SK-N-SH (cell line): Measurements from ENCODE around the gene SIRT2.
A peak's percentile ranks its signal among the peaks of the same experiment; 100 is the strongest.

Experiments
- EZH2phosphoT487 ChIP-seq: fragments of 200-600 bp; sonication (generic); IDR thresholded peaks from 2 replicates; pipeline ENCODE4 v1.6.1; 2017; ENCODE audit warnings: low read depth, mixed run types, mild to moderate bottlenecking, antibody characterized with exemption, moderate library complexity, borderline replicate concordance
- FOSL2 ChIP-seq: IDR thresholded peaks from 2 replicates; pipeline ENCODE4 v1.4.0; 2012; ENCODE audit warnings: low read depth, mild to moderate bottlenecking, moderate library complexity, borderline replicate concordance
- FOXJ3 ChIP-seq: sonication (generic); formaldehyde crosslinking; IDR thresholded peaks from 2 replicates; pipeline ENCODE4 v1.5.1; 2020; ENCODE audit warnings: mild to moderate bottlenecking, missing genetic modification reagents
- GATA2 ChIP-seq: sonication (generic); formaldehyde crosslinking; IDR thresholded peaks from 2 replicates; pipeline ENCODE4 v1.5.0; 2020; ENCODE audit warnings: mild to moderate bottlenecking, missing genetic modification reagents
- MAX ChIP-seq: IDR thresholded peaks from 2 replicates; pipeline ENCODE4 v1.4.0; 2012; ENCODE audit warnings: low read depth
- NFIC ChIP-seq: IDR thresholded peaks from 2 replicates; pipeline ENCODE4 v1.4.0; 2012; ENCODE audit warnings: borderline replicate concordance
- PBX3 ChIP-seq: IDR thresholded peaks from 2 replicates; pipeline ENCODE4; 2012
- SMC3 ChIP-seq: IDR thresholded peaks from 2 replicates; pipeline ENCODE4 v1.6.1; 2012; ENCODE audit warnings: low read depth, low read length, improper control_type of control experiment
- TAF1 ChIP-seq: IDR thresholded peaks from 2 replicates; pipeline ENCODE4 v1.6.1; 2012; ENCODE audit warnings: low read depth, mild to moderate bottlenecking, low read length, moderate library complexity, borderline replicate concordance
- TEAD4 ChIP-seq: IDR thresholded peaks from 2 replicates; pipeline ENCODE4 v1.4.0; 2012; ENCODE audit warnings: mild to moderate bottlenecking, borderline replicate concordance; ENCODE audit not compliant: insufficient read depth
- YY1 ChIP-seq: IDR thresholded peaks from 2 replicates; pipeline ENCODE4 v1.4.0; 2012; ENCODE audit warnings: low read depth, mild to moderate bottlenecking
- TF ChIP-seq, protein P1 (sequence below): fragments of 200-600 bp; sonication (generic); IDR thresholded peaks from 2 replicates; pipeline ENCODE4 v1.6.1; 2017; ENCODE audit warnings: antibody characterized with exemption, mild to moderate bottlenecking, moderate library complexity

DNA sequence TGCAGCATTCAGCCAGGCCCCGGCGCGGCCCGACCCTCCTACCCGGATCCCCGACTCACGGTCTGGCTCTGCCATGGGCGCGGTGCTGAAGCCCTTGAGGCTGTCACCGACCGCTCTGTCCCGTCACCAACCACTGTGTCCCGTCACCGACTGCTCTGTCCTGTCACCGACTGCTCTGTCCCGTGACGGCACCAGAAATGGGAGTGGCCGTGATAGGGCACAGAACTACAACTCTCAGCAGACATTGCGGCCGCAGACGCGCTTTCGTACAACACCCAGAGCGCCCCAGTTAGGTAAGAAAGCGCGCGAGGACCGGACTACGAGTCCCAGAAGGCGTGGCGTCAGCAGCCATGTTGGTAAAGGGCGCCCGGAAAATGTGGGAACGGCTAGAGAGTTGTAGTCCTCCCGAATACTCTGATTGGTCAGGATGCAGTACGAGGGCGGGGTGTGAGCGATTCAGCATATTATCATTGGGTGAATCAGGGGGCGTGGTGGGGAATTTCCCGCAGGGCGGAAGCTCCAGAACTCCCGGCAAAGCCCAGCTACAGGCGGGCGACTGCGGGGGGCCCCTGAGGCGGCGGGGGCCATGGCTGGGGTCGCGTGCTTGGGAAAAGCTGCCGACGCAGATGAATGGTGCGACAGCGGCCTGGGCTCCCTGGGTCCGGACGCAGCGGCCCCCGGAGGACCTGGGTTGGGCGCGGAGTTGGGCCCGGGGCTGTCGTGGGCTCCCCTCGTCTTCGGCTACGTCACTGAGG, at the start of gene SIRT2, which contains the start of gene NFKBIB:
- TF ChIP-seq NFIC (no peak), GATA2 (CRISPR knock-in tag) (no peak), YY1 (peak; percentile 97), TAF1 (no peak), FOXJ3 (peak; percentile 17; the same call in 1 of the 2 replicates), TEAD4 (no peak), SMC3 (no peak), MAX (peak; percentile 74; the same call in 1 of the 2 replicates), EZH2phosphoT487 (no peak), FOSL2 (no peak), PBX3 (0 out of 2 replicates have a peak, but pooled peaks have one; percentile 20)
- TF ChIP-seq, protein P1, sequence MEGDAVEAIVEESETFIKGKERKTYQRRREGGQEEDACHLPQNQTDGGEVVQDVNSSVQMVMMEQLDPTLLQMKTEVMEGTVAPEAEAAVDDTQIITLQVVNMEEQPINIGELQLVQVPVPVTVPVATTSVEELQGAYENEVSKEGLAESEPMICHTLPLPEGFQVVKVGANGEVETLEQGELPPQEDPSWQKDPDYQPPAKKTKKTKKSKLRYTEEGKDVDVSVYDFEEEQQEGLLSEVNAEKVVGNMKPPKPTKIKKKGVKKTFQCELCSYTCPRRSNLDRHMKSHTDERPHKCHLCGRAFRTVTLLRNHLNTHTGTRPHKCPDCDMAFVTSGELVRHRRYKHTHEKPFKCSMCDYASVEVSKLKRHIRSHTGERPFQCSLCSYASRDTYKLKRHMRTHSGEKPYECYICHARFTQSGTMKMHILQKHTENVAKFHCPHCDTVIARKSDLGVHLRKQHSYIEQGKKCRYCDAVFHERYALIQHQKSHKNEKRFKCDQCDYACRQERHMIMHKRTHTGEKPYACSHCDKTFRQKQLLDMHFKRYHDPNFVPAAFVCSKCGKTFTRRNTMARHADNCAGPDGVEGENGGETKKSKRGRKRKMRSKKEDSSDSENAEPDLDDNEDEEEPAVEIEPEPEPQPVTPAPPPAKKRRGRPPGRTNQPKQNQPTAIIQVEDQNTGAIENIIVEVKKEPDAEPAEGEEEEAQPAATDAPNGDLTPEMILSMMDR = no peak
